CD14-positive monocyte (primary cell): Measurements from ENCODE around the gene VASN. TPM values are rescaled to one million over a fixed set of nuclear protein-coding genes. Genes with fewer than 3 reads are reported as not detected.

Experiments used
- DNase-seq, 3 donors: peaks; one replicate each; pipeline ENCODE4 v3.0.0-alpha.2; 2011 to 2022
- H2AFZ ChIP-seq: 2 replicates; pipeline ENCODE4 v1.6.0; 2012; ENCODE audit warnings: mild to moderate bottlenecking, low read depth, low read length, inconsistent platforms; ENCODE audit not compliant: insufficient read depth, poor library complexity, severe bottlenecking
- H3K27ac ChIP-seq, 2 donors: 1 replicate in 1 of 2; 2 replicates in 1 of 2; pipeline ENCODE4 v1.5.1; 2012 to 2013; ENCODE audit warnings: low read length in 2 of 2, control low read depth in 1 of 2, inconsistent platforms in 1 of 2, low read depth in 1 of 2, mild to moderate bottlenecking in 1 of 2
- H3K27me3 ChIP-seq, 2 donors: one replicate each; pipeline versions ENCODE4 v1.6.0 to v1.6.1; 2011 to 2013; ENCODE audit warnings: low read length in 2 of 2; ENCODE audit not compliant: control insufficient read depth in 2 of 2, insufficient read depth in 2 of 2
- H3K36me3 ChIP-seq, 2 donors: replicated peaks in 1 of 2; 1 replicate in 1 of 2; 2 replicates in 1 of 2; pipeline versions ENCODE4 v1.5.1 to v1.6.1; 2012 to 2013; ENCODE audit warnings: low read length in 2 of 2, control low read depth in 1 of 2, inconsistent platforms in 1 of 2, mild to moderate bottlenecking in 1 of 2; ENCODE audit not compliant: insufficient read depth in 2 of 2, control insufficient read depth in 1 of 2
- H3K4me1 ChIP-seq, 2 donors: 1 replicate in 1 of 2; 2 replicates in 1 of 2; pipeline versions ENCODE4 v1.5.1 to v1.6.1; 2012 to 2013; ENCODE audit warnings: low read length in 2 of 2, control low read depth in 1 of 2, inconsistent platforms in 1 of 2, mild to moderate bottlenecking in 1 of 2, moderate library complexity in 1 of 2; ENCODE audit not compliant: insufficient read depth in 2 of 2, control insufficient read depth in 1 of 2
- H3K4me2 ChIP-seq: replicated peaks from 2 replicates; pipeline ENCODE3; 2012; ENCODE audit warnings: low read length, moderate library complexity, mild to moderate bottlenecking; ENCODE audit not compliant: poor library complexity, severe bottlenecking; ENCODE audit errors: extremely low read depth
- H3K4me3 ChIP-seq, 3 experiments: fragments of 200-600 bp in 1 of 3; sonication (generic) in 1 of 3; replicated peaks in 1 of 3; 1 replicate in 2 of 3; 2 replicates in 1 of 3; pipeline ENCODE4 v1.5.1; 2011 to 2013; ENCODE audit warnings: low read length in 3 of 3, mild to moderate bottlenecking in 3 of 3, control low read depth in 2 of 3, low read depth in 2 of 3, inconsistent platforms in 1 of 3, moderate library complexity in 1 of 3
- H3K79me2 ChIP-seq: 2 replicates; pipeline ENCODE4 v1.6.0; 2012; ENCODE audit warnings: mild to moderate bottlenecking, control low read depth, inconsistent platforms, low read length, moderate library complexity; ENCODE audit not compliant: insufficient read depth
- H3K9ac ChIP-seq: 2 replicates; pipeline ENCODE4 v1.6.0; 2017; ENCODE audit warnings: low read length, mild to moderate bottlenecking; ENCODE audit not compliant: insufficient read depth, poor library complexity, severe bottlenecking
- H3K9me3 ChIP-seq, 2 donors: replicated peaks in 1 of 2; 1 replicate in 1 of 2; 2 replicates in 1 of 2; pipeline versions ENCODE4 v1.5.1 to v1.6.1; 2012 to 2013; ENCODE audit warnings: low read length in 2 of 2, control low read depth in 1 of 2; ENCODE audit not compliant: control insufficient read depth in 1 of 2, insufficient read depth in 1 of 2
- H4K20me1 ChIP-seq: 2 replicates; pipeline ENCODE4 v1.6.0; 2012; ENCODE audit warnings: mild to moderate bottlenecking, low read length, control low read depth, moderate library complexity; ENCODE audit not compliant: insufficient read depth
- H3K27ac Mint-ChIP-seq, 7 donors: one replicate each; pipeline ENCODE4 v1.8.0; 2020; ENCODE audit warnings: mild to moderate bottlenecking in 7 of 7, mixed read lengths in 7 of 7, moderate library complexity in 6 of 7, inconsistent platforms in 2 of 7
- H3K27me3 Mint-ChIP-seq, 3 donors: one replicate each; pipeline ENCODE4 v1.8.0; 2021 to 2022; ENCODE audit warnings: low read depth in 3 of 3, mild to moderate bottlenecking in 3 of 3, mixed read lengths in 3 of 3, moderate library complexity in 3 of 3, inconsistent platforms in 1 of 3
- H3K36me3 Mint-ChIP-seq, 2 donors: one replicate each; pipeline ENCODE4 v1.8.0; 2020; ENCODE audit warnings: mixed read lengths in 2 of 2, inconsistent platforms in 1 of 2, mild to moderate bottlenecking in 1 of 2
- H3K4me1 Mint-ChIP-seq: one replicate; pipeline ENCODE4 v1.8.0; 2020; ENCODE audit warnings: mild to moderate bottlenecking, mixed read lengths
- H3K4me3 Mint-ChIP-seq, 2 donors: one replicate each; pipeline ENCODE4 v1.8.0; 2020; ENCODE audit warnings: mild to moderate bottlenecking in 2 of 2, mixed read lengths in 2 of 2, moderate library complexity in 1 of 2
- H3K9me3 Mint-ChIP-seq, 7 donors: one replicate each; pipeline ENCODE4 v1.8.0; 2020 to 2022; ENCODE audit warnings: mixed read lengths in 7 of 7, mild to moderate bottlenecking in 6 of 7, moderate library complexity in 6 of 7, inconsistent platforms in 2 of 7
- CTCF ChIP-seq: fragments of 200-600 bp; IDR thresholded peaks from one replicate; pipeline ENCODE4 v1.8.0; 2022; ENCODE audit warnings: antibody characterized with exemption, mild to moderate bottlenecking
- WGBS: methylation state at CpG from one replicate; pipeline ENCODE4 v1.1.5; 2013; ENCODE audit warnings: missing lambda C conversion rate; ENCODE audit not compliant: insufficient coverage; 5-methylcytosine and 5-hydroxymethylcytosine counted together
- intact Hi-C, 2 donors: fragments of 100-400 bp; cut with micrococcal nuclease; formaldehyde crosslinking; loops; one replicate each; pipeline versions ENCODE4 v1.15.0 to v1.15.1; 2023
- polyA plus RNA-seq, 3 donors: library from polyadenylated mRNA; depleted of rRNA in 1 of 3; unstranded in 2 of 3; stranded (reverse) in 1 of 3; fragments of 300-500 nt in 2 of 3; fragments of >200 nt in 1 of 3; fragmentation: Illumina TruSeq in 2 of 3; gene quantifications; 1 replicate in 2 of 3; 2 replicates in 1 of 3; pipeline ENCODE4 v1.2.3, GENCODE V29; 2012 to 2021

Gene VASN
- polyA plus RNA-seq, 3 donors = 0.03 TPM; not detected in 2

- intact Hi-C loops = no loop called here
- peaks cover 69 to 97% of the 10 kb centered on the region in 2 donors for H3K36me3 Mint-ChIP-seq
Observed at GRCh38 chr16:4361033-4361943, 10.4 kb upstream of the VASN start.

GRCh38 chr16:4361944-4362311 lies 9.7 kb upstream of the VASN start:
- 98% methylated on average over 6 of the region's 12 CpGs for WGBS
- Histone ChIP-seq H3K4me2 (no peak overlapping the region), H3K4me1 (no peaks in the 10 kb centered on the region), H3K36me3 (peaks cover 88 to 99% of the 10 kb centered on the region in 2 donors), H2AFZ (no peak overlapping the region), H3K9ac (no peak overlapping the region), H3K79me2 (no peaks in the 10 kb centered on the region), H3K4me3 (no peak overlapping the region), H4K20me1 (peaks cover 93% of the 10 kb centered on the region), H3K27ac (no peak overlapping the region), H3K9me3 (no peaks in the 10 kb centered on the region), H3K27me3 (no peaks in the 10 kb centered on the region)
- H3K27me3 Mint-ChIP-seq = peaks cover 1 to 3% (median 2%) of the 10 kb centered on the region in 3 donors
- H3K4me3 Mint-ChIP-seq = no peak overlapping the region
- DNase-seq = no peak
- no peak for TF ChIP-seq CTCF
- intact Hi-C loops = no loop called here
- H3K27ac Mint-ChIP-seq = peak overlapping the region in 2 of 7 donors; percentile 30 to 41
- peaks cover 70 to 98% of the 10 kb centered on the region in 2 donors for H3K36me3 Mint-ChIP-seq
- H3K4me1 Mint-ChIP-seq = no peaks in the 10 kb centered on the region
- H3K9me3 Mint-ChIP-seq = no peaks in the 10 kb centered on the region

More at GRCh38 chr16:4361033-4361943, 10.4 kb upstream of the VASN start:
- H3K27me3 ChIP-seq = no peaks in the 10 kb centered on the region
- WGBS = 97% methylated on average over 22 of the region's 28 CpGs
- H3K9me3 Mint-ChIP-seq = no peaks in the 10 kb centered on the region
- DNase-seq = no peak
- no peak overlapping the region for H3K4me2 ChIP-seq
- no peak overlapping the region for H2AFZ ChIP-seq
- H3K4me3 Mint-ChIP-seq = no peak overlapping the region
- no peaks in the 10 kb centered on the region for H3K4me1 ChIP-seq
- no peaks in the 10 kb centered on the region for H3K9me3 ChIP-seq
- H3K79me2 ChIP-seq = no peaks in the 10 kb centered on the region
- peaks cover 1 to 3% (median 3%) of the 10 kb centered on the region in 3 donors for H3K27me3 Mint-ChIP-seq
- peaks cover 91% of the 10 kb centered on the region for H4K20me1 ChIP-seq
- no peak overlapping the region for H3K27ac ChIP-seq
- H3K9ac ChIP-seq = no peak overlapping the region
- H3K4me3 ChIP-seq = no peak overlapping the region
- no peaks in the 10 kb centered on the region for H3K4me1 Mint-ChIP-seq
- H3K36me3 ChIP-seq = peaks cover 87 to 99% of the 10 kb centered on the region in 2 donors
- peak overlapping the region in 2 of 7 donors; percentile 46 to 54 for H3K27ac Mint-ChIP-seq
- no peak for TF ChIP-seq CTCF
